Upper lobe of left lung (tissue), 6 donors: ENCODE data around the gene PYGO2. TPM values are rescaled to one million over a fixed set of nuclear protein-coding genes. Genes with fewer than 3 reads are reported as not detected.
"Not testable (repeated sequence)": the region's sequence is repeated elsewhere in the genome, so short reads cannot be mapped to it uniquely, and the experiment has no call there.

Experiments used
- ATAC-seq, 2 donors: fragments of 200-7000 bp; cut with Tn5 transposase; one replicate each; pipeline ENCODE4 v1.9.1; 2022; ENCODE audit warnings: mild to moderate bottlenecking in 2 of 2, moderate library complexity in 2 of 2; ENCODE audit not compliant: low FRiP score in 2 of 2
- DNase-seq, 2 donors: peaks; one replicate each; pipeline ENCODE4 v3.0.0-alpha.2; 2019 to 2020
- H3K27ac ChIP-seq, 4 donors: fragments of 200-600 bp; sonication (generic); one replicate each; pipeline ENCODE4 v1.5.1; 2016 to 2019
- H3K27me3 ChIP-seq, 4 donors: fragments of 200-600 bp; sonication (generic); one replicate each; pipeline ENCODE4 v1.5.1; 2017 to 2019
- H3K36me3 ChIP-seq, 4 donors: fragments of 200-600 bp; sonication (generic); one replicate each; pipeline ENCODE4 v1.5.1; 2016 to 2019
- H3K4me1 ChIP-seq, 4 donors: fragments of 200-600 bp; sonication (generic); one replicate each; pipeline ENCODE4 v1.5.1; 2018 to 2019
- H3K4me3 ChIP-seq, 4 donors: fragments of 200-600 bp; sonication (generic); one replicate each; pipeline ENCODE4 v1.5.1; 2017 to 2019; ENCODE audit warnings: mild to moderate bottlenecking in 2 of 4, moderate library complexity in 1 of 4
- H3K9me3 ChIP-seq, 4 donors: fragments of 200-600 bp; sonication (generic); one replicate each; pipeline ENCODE4 v1.5.1; 2018 to 2019
- EP300 ChIP-seq, 4 donors: sonication (generic); formaldehyde crosslinking; IDR thresholded peaks; one replicate each; pipeline ENCODE4 v1.5.1; 2017; ENCODE audit warnings: antibody characterized with exemption in 4 of 4, control low read depth in 2 of 4
- POLR2A ChIP-seq, 4 donors: fragments of 450-650 bp; IDR thresholded peaks; one replicate each; pipeline ENCODE4 v1.5.1; 2016 to 2017; ENCODE audit warnings: antibody characterized with exemption in 4 of 4, mild to moderate bottlenecking in 2 of 4
- POLR2AphosphoS5 ChIP-seq, 2 donors: sonication (generic); formaldehyde crosslinking; IDR thresholded peaks; one replicate each; pipeline ENCODE4 v1.5.1; 2017; ENCODE audit warnings: antibody characterized with exemption in 2 of 2
- WGBS, 2 donors: methylation state at CpG; one replicate each; pipeline ENCODE4 v1.1.5; 2017 to 2018; 5-methylcytosine and 5-hydroxymethylcytosine counted together
- total RNA-seq, 6 donors: library from RNA; depleted of rRNA in 4 of 6; stranded (reverse); fragments of >200 nt in 4 of 6; gene quantifications; one replicate each; pipeline versions ENCODE4 v1.1.0 to v1.2.1, GENCODE V29; 2016 to 2021
- TF ChIP-seq, protein P1 (sequence below), 6 experiments: fragments of 450-650 bp in 4 of 6; fragments of 200-600 bp in 2 of 6; sonication (generic) in 2 of 6; IDR thresholded peaks; one replicate each; pipeline ENCODE4 v1.5.1; 2016 to 2019; ENCODE audit warnings: antibody characterized with exemption in 6 of 6
- donor health status: DM: no; HTN: no; CAD: no; lungs with moderate emphysema.
- donor health status: DM: no; HTN: yes; CAD: no; lungs with severe emphysema.

The PYGO2 gene
- total RNA-seq, 6 donors from 2014 or later = 20.1 to 41.9 (median 27.5) TPM

GRCh38 chr1:154996966-154997701 is 35.6 kb upstream of the PYGO2 start:
- ATAC-seq (no peak), DNase-seq (no peak)
- peaks cover 0 to 7% (median 3%) of the 10 kb centered on the region in 4 donors for H3K36me3 ChIP-seq
- peaks cover 16 to 25% (median 21%) of the 10 kb centered on the region in 4 donors for H3K4me1 ChIP-seq
- H3K27me3 ChIP-seq = no peaks in the 10 kb centered on the region
- H3K27ac ChIP-seq = no peak overlapping the region
- WGBS, 2 donors = 72 to 78% methylated on average over 11 to 15 of the region's 15 CpGs
- no peak overlapping the region for H3K4me3 ChIP-seq
- TF ChIP-seq POLR2A (IDR thresholded peaks at IDR 0.05) (no peak), POLR2AphosphoS5 (IDR thresholded peaks at IDR 0.05) (no peak), EP300 (IDR thresholded peaks at IDR 0.05) (no peak)
- TF ChIP-seq, protein P1, sequence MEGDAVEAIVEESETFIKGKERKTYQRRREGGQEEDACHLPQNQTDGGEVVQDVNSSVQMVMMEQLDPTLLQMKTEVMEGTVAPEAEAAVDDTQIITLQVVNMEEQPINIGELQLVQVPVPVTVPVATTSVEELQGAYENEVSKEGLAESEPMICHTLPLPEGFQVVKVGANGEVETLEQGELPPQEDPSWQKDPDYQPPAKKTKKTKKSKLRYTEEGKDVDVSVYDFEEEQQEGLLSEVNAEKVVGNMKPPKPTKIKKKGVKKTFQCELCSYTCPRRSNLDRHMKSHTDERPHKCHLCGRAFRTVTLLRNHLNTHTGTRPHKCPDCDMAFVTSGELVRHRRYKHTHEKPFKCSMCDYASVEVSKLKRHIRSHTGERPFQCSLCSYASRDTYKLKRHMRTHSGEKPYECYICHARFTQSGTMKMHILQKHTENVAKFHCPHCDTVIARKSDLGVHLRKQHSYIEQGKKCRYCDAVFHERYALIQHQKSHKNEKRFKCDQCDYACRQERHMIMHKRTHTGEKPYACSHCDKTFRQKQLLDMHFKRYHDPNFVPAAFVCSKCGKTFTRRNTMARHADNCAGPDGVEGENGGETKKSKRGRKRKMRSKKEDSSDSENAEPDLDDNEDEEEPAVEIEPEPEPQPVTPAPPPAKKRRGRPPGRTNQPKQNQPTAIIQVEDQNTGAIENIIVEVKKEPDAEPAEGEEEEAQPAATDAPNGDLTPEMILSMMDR (IDR thresholded peaks at IDR 0.05) = no peak
- no peaks in the 10 kb centered on the region for H3K9me3 ChIP-seq

DNA sequence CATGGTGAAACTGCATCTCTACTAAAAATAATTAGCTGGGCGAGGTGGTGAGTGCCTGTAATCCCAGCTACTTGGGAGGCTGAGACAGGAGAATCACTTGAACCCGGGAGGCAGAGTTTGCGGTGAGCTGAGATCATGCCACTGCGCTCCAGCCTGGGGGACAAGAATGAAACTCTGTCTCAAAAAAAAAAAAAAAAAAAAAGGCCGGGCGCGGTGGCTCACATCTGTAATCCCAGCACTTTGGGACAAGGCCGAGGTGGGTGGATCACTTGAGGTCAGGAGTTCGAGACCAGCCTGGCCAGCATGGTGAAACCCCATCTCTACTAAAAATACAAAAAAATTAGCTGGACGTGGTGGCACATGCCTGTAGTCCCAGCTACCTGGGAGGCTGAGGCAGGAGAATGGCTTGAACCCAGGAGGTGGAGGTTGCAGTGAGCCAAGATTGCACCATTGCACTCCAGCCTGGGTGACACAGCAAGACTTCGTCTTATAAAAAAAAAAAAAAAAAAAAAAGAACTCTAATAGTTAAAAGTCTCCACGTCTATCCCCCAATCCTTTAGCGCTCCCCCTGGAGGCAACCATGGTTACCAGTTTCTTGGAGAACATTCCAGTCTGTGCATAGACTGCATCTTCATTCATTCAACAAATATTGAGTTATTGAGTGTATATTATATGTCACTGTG is 33.9 kb upstream of the PYGO2 start:
- peaks cover 16 to 23% (median 19%) of the 10 kb centered on the region in 4 donors for H3K4me1 ChIP-seq
- WGBS, 2 donors = 59 to 69% methylated on average over 13 of the region's 13 CpGs
- not testable (repeated sequence) for DNase-seq, H3K9me3 ChIP-seq, H3K4me3 ChIP-seq, H3K27ac ChIP-seq, H3K27me3 ChIP-seq
- peaks cover 0 to 16% (median 5%) of the 10 kb centered on the region in 4 donors for H3K36me3 ChIP-seq
- ATAC-seq = peak in 1 of 2 donors; percentile 31
- TF ChIP-seq, protein P1 (IDR thresholded peaks at IDR 0.05) = peak in 3 of 6 experiments; percentile 17 to 28 (median 25)

- no peak for DNase-seq
- TF ChIP-seq POLR2A (IDR thresholded peaks at IDR 0.05) = no peak
- no peak for TF ChIP-seq EP300 (IDR thresholded peaks at IDR 0.05)
- TF ChIP-seq, protein P1 (IDR thresholded peaks at IDR 0.05) = no peak
- no peak for TF ChIP-seq POLR2AphosphoS5 (IDR thresholded peaks at IDR 0.05)
- Histone ChIP-seq H3K27ac (no peak overlapping the region), H3K9me3 (no peaks in the 10 kb centered on the region), H3K36me3 (peaks cover 0 to 24% (median 8%) of the 10 kb centered on the region in 4 donors), H3K27me3 (no peaks in the 10 kb centered on the region), H3K4me1 (peaks cover 10 to 17% (median 11%) of the 10 kb centered on the region in 4 donors), H3K4me3 (no peak overlapping the region)
- WGBS, 2 donors = 64 to 71% methylated on average over 3 of the region's 3 CpGs
- no peak for ATAC-seq
Observed at GRCh38 chr1:154994591-154994990, 33.0 kb upstream of the PYGO2 start.

GRCh38 chr1:154994269-154994587 is 32.6 kb upstream of the PYGO2 start:
- WGBS, 2 donors = 75 to 76% methylated on average over 1 of the region's 1 CpG
- ATAC-seq (no peak), DNase-seq (no peak)
- Histone ChIP-seq H3K4me1 (peaks cover 6 to 13% (median 7%) of the 10 kb centered on the region in 4 donors), H3K9me3 (no peaks in the 10 kb centered on the region), H3K27me3 (no peaks in the 10 kb centered on the region), H3K36me3 (peaks cover 0 to 28% (median 8%) of the 10 kb centered on the region in 4 donors), H3K27ac (no peak overlapping the region), H3K4me3 (no peak overlapping the region)
- TF ChIP-seq POLR2A (IDR thresholded peaks at IDR 0.05) (no peak), EP300 (IDR thresholded peaks at IDR 0.05) (no peak), POLR2AphosphoS5 (IDR thresholded peaks at IDR 0.05) (no peak)
- TF ChIP-seq, protein P1 (IDR thresholded peaks at IDR 0.05) = no peak
